Fibroblast of mammary gland (primary cell): ENCODE measurements around the gene PI4KA.
"Not testable (repeated sequence)": the region's sequence is repeated elsewhere in the genome, so short reads cannot be mapped to it uniquely, and the experiment has no call there.

Experiments
- DNase-seq: peaks from one replicate; pipeline ENCODE4 v3.0.0-alpha.2; 2010; ENCODE audit warnings: low read depth
- H3K4me3 ChIP-seq: 2 replicates; pipeline ENCODE4 v1.5.1; 2011; ENCODE audit warnings: low read depth, mild to moderate bottlenecking, low read length, moderate library complexity; ENCODE audit not compliant: control insufficient read depth
- CTCF ChIP-seq: conservative IDR thresholded peaks from 2 replicates; pipeline ENCODE4 v1.5.1; 2011; ENCODE audit warnings: low read depth, low read length, inconsistent platforms; ENCODE audit not compliant: control insufficient read depth, insufficient read depth

Gene PI4KA

GRCh38 chr22:20699856-20700255 is 158.8 kb downstream of the PI4KA start:
- not testable (repeated sequence) for H3K4me3 ChIP-seq, DNase-seq

- not testable (repeated sequence) for H3K4me3 ChIP-seq
- DNase-seq, result peak; percentile 84
- TF ChIP-seq CTCF, result peak; percentile 47
Observed at GRCh38 chr22:20697481-20698113, 161.0 kb downstream of the PI4KA start.

GRCh38 chr22:20696056-20696455 is 162.6 kb downstream of the PI4KA start:
- not testable (repeated sequence) for H3K4me3 ChIP-seq, DNase-seq

- not testable (repeated sequence) for DNase-seq, H3K4me3 ChIP-seq
Observed at GRCh38 chr22:20695205-20695604, 163.4 kb downstream of the PI4KA start.

- DNase-seq, H3K4me3 ChIP-seq: not testable (repeated sequence)
Observed at GRCh38 chr22:20694256-20694655, 164.4 kb downstream of the PI4KA start.

GRCh38 chr22:20692926-20693325 is 165.7 kb downstream of the PI4KA start:
- DNase-seq, H3K4me3 ChIP-seq: not testable (repeated sequence)

- H3K4me3 ChIP-seq, DNase-seq: not testable (repeated sequence)
Observed at GRCh38 chr22:20690586-20691317, 167.9 kb downstream of the PI4KA start.

- not testable (repeated sequence) for H3K4me3 ChIP-seq, DNase-seq
Observed at GRCh38 chr22:20687356-20688172, 171.0 kb downstream of the PI4KA start.

GRCh38 chr22:20685764-20686163 is 172.8 kb downstream of the PI4KA start:
- H3K4me3 ChIP-seq, DNase-seq: not testable (repeated sequence)

- not testable (repeated sequence) for H3K4me3 ChIP-seq, DNase-seq
Observed at GRCh38 chr22:20678792-20679435, 179.7 kb downstream of the PI4KA start.

- no peak overlapping the region for H3K4me3 ChIP-seq
- TF ChIP-seq CTCF, result no peak
- no peak for DNase-seq
Observed at GRCh38 chr22:20677684-20678242, 180.8 kb downstream of the PI4KA start.

- H3K4me3 ChIP-seq, DNase-seq: not testable (repeated sequence)
Observed at GRCh38 chr22:20675613-20676012, 183.0 kb downstream of the PI4KA start.
